Tibial nerve (tissue), 4 donors: ENCODE measurements around the gene E2F2. TPM values are rescaled to one million over a fixed set of nuclear protein-coding genes. Genes with fewer than 3 reads are reported as not detected.

Experiments used
- DNase-seq, 2 donors: peaks; one replicate each; pipeline ENCODE4 v3.0.0-alpha.2; 2019; ENCODE audit warnings: low spot score in 2 of 2
- H3K27ac ChIP-seq, 4 donors: fragments of 200-600 bp; sonication (generic) in 3 of 4; one replicate each; pipeline ENCODE4 v1.5.1; 2017 to 2019; ENCODE audit warnings: mild to moderate bottlenecking in 1 of 4
- H3K27me3 ChIP-seq, 2 donors: fragments of 200-600 bp; sonication (generic) in 1 of 2; one replicate each; pipeline versions ENCODE4 v1.5.1 to v1.6.0; 2017 to 2019
- H3K36me3 ChIP-seq, 3 donors: fragments of 200-600 bp; sonication (generic); one replicate each; pipeline ENCODE4 v1.5.1; 2018 to 2019
- H3K4me1 ChIP-seq, 4 donors: fragments of 200-600 bp; sonication (generic) in 3 of 4; one replicate each; pipeline ENCODE4 v1.5.1; 2017 to 2019
- H3K4me3 ChIP-seq, 4 donors: fragments of 200-600 bp; sonication (generic) in 3 of 4; one replicate each; pipeline ENCODE4 v1.5.1; 2017 to 2019; ENCODE audit warnings: mild to moderate bottlenecking in 1 of 4, moderate library complexity in 1 of 4
- H3K9me3 ChIP-seq, 4 donors: fragments of 200-600 bp; sonication (generic) in 3 of 4; one replicate each; pipeline ENCODE4 v1.5.1; 2017 to 2019
- EP300 ChIP-seq, 2 donors: sonication (generic); formaldehyde crosslinking; IDR thresholded peaks; one replicate each; pipeline ENCODE4 v1.6.1; 2017; ENCODE audit warnings: antibody characterized with exemption in 2 of 2, mild to moderate bottlenecking in 1 of 2
- POLR2A ChIP-seq, 2 donors: fragments of 450-650 bp; IDR thresholded peaks; one replicate each; pipeline ENCODE4 v1.6.1; 2017; ENCODE audit warnings: antibody characterized with exemption in 2 of 2, mild to moderate bottlenecking in 2 of 2, moderate library complexity in 2 of 2
- WGBS, 2 donors: methylation state at CpG; one replicate each; pipeline ENCODE4 v1.1.5; 2018; 5-methylcytosine and 5-hydroxymethylcytosine counted together
- total RNA-seq, 4 donors: library from RNA; depleted of rRNA; stranded (reverse); fragments of >200 nt; gene quantifications; one replicate each; pipeline ENCODE4 v1.1.0, GENCODE V29; 2016
- TF ChIP-seq, protein P1 (sequence below), 5 experiments: fragments of 200-600 bp in 3 of 5; fragments of 450-650 bp in 2 of 5; sonication (generic) in 3 of 5; IDR thresholded peaks; one replicate each; pipeline ENCODE4 v1.5.1; 2016 to 2019; ENCODE audit warnings: antibody characterized with exemption in 5 of 5, mild to moderate bottlenecking in 3 of 5, moderate library complexity in 2 of 5

The E2F2 gene
- total RNA-seq, 4 donors from 2014 or later = 0.20 to 0.30 (median 0.21) TPM; not detected in 1

DNA sequence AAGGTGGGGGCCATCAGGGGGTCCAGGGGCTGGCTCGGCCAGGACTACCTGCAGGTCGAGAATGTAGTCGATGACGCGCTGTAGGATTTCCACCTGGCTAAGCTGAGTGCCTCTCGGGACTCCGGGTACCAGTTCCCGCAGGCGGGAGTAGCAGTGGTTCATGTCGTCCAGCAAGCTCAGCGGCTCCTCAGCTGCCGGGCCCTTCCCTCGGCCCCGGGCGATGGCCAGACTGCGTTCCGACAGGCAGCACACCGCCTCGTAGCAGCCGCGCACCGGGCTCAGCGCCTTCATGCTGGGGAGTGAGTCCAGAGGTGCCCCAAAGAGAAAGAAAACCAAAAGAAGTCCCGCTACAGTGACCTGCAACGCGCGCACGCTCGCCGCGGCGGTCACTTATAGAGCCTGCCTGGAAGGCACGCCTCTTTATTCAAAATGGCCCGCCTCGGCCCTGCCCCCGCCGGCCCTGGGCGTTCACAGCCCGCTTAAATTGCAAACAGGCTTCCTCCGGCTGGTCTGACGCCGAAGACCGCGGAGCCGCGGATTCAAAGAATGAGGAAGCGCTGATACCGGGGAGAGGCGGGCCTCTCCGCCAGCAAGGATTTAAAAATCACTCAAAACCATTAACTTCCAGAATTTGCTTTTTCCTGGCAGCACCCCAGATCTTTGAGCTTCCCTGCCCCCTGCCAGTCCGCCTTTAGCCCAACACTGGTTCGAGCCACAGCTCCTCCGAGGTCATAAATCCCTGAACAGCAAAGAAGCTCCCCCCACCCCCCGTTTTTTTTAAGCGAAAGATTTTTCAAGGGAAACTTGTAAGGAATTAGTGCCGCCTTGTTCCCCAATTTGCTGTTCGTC lies 28.3 kb upstream of the E2F2 start, which contains the start of gene ID3:
TSS of gene ID3 (minus strand) at position 366 of the 849 bp plus-strand sequence. CDS start at position 291, 75 bp downstream.
- Histone ChIP-seq H3K36me3 (peaks cover 0 to 13% (median 0%) of the 10 kb centered on the region in 3 donors), H3K27ac (peak within 1 kb of the TSS; percentile 90 to 97 (median 96)), H3K27me3 (no peaks in the 10 kb centered on the region), H3K4me3 (peak within 1 kb of the TSS; percentile 79 to 93 (median 85)), H3K9me3 (no peaks in the 10 kb centered on the region), H3K4me1 (peaks cover 0 to 70% (median 53%) of the 10 kb centered on the region in 4 donors)
- WGBS, 2 donors = 0% methylated on average over 46 to 48 of the region's 57 CpGs
- peak; percentile 95 to 97 for DNase-seq
- TF ChIP-seq EP300 (IDR thresholded peaks at IDR 0.05) (peak; percentile 75 to 100), POLR2A (IDR thresholded peaks at IDR 0.05) (peak; percentile 97 to 99)
- TF ChIP-seq, protein P1, sequence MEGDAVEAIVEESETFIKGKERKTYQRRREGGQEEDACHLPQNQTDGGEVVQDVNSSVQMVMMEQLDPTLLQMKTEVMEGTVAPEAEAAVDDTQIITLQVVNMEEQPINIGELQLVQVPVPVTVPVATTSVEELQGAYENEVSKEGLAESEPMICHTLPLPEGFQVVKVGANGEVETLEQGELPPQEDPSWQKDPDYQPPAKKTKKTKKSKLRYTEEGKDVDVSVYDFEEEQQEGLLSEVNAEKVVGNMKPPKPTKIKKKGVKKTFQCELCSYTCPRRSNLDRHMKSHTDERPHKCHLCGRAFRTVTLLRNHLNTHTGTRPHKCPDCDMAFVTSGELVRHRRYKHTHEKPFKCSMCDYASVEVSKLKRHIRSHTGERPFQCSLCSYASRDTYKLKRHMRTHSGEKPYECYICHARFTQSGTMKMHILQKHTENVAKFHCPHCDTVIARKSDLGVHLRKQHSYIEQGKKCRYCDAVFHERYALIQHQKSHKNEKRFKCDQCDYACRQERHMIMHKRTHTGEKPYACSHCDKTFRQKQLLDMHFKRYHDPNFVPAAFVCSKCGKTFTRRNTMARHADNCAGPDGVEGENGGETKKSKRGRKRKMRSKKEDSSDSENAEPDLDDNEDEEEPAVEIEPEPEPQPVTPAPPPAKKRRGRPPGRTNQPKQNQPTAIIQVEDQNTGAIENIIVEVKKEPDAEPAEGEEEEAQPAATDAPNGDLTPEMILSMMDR (IDR thresholded peaks at IDR 0.05) = peak in 1 of 5 experiments; percentile 21

DNA sequence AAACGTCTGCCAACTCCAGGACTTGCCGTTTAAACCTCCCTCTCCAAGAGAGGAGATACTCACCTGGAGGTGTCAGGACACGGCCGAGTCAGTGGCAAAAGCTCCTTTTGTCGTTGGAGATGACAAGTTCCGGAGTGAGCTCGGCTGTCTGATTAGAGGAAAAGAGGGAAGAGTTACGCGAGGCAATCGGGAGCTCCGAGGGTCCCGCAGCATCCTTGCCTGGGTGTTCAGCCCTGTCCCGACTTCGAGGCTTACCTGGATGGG lies 27.8 kb upstream of the E2F2 start:
- peaks cover 0 to 13% (median 0%) of the 10 kb centered on the region in 3 donors for H3K36me3 ChIP-seq
- H3K9me3 ChIP-seq = no peaks in the 10 kb centered on the region
- WGBS, 2 donors = 0 to 1% methylated on average over 14 of the region's 14 CpGs
- DNase-seq = no peak
- peak overlapping the region; percentile 79 to 93 (median 85) for H3K4me3 ChIP-seq
- no peaks in the 10 kb centered on the region for H3K27me3 ChIP-seq
- TF ChIP-seq POLR2A (IDR thresholded peaks at IDR 0.05) (no peak), EP300 (IDR thresholded peaks at IDR 0.05) (no peak)
- TF ChIP-seq, protein P1 (IDR thresholded peaks at IDR 0.05) = no peak
- H3K4me1 ChIP-seq = peaks cover 0 to 70% (median 50%) of the 10 kb centered on the region in 4 donors
- H3K27ac ChIP-seq = peak overlapping the region; percentile 90 to 97 (median 96)

DNA sequence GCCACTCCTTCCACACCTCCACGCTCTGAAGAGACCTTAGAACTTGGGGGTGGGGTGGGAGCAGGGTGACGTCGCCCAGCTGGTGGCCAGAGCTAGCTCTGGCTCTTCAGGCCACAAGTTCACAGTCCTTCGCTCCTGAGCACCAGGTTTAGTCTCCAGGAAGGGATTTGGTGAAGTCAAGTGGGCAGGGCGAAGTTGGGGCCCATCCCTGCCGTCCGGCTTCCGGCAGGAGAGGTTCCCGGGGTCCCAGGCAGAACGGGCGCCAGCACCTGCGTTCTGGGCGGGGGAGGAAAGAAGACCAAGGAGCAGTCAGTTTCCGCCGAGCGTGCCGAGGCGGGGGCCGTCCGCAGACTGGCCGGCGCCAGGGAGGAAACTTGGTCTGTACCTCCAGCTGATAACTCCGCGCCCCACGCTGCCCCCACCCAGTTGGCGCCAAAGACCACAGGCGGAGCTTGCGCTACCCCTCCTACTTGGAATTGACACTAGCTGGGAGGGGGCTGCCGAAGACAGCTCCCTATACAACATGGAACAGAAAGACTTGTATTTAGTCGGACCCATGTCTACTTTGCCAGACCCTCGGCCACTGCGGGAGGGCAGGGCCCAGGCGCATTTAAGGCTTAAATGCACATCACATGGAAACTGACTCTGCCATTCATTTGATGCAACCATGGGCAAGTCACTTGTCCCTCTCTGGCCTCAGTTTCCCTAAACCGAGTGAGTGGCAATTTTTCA lies 27.3 kb upstream of the E2F2 start:
- Histone ChIP-seq H3K9me3 (no peaks in the 10 kb centered on the region), H3K27ac (peak overlapping the region; percentile 90 to 97 (median 96)), H3K4me3 (peak overlapping the region; percentile 79 to 93 (median 85)), H3K27me3 (no peaks in the 10 kb centered on the region), H3K4me1 (peaks cover 0 to 70% (median 47%) of the 10 kb centered on the region in 4 donors), H3K36me3 (peaks cover 0 to 13% (median 0%) of the 10 kb centered on the region in 3 donors)
- WGBS, 2 donors = 0 to 1% methylated on average over 32 to 34 of the region's 34 CpGs
- peak in 1 of 2 donors; percentile 30 for DNase-seq
- TF ChIP-seq, protein P1 (IDR thresholded peaks at IDR 0.05) = no peak
- TF ChIP-seq EP300 (IDR thresholded peaks at IDR 0.05) (peak in 1 of 2 donors; percentile 23), POLR2A (IDR thresholded peaks at IDR 0.05) (no peak)

DNA sequence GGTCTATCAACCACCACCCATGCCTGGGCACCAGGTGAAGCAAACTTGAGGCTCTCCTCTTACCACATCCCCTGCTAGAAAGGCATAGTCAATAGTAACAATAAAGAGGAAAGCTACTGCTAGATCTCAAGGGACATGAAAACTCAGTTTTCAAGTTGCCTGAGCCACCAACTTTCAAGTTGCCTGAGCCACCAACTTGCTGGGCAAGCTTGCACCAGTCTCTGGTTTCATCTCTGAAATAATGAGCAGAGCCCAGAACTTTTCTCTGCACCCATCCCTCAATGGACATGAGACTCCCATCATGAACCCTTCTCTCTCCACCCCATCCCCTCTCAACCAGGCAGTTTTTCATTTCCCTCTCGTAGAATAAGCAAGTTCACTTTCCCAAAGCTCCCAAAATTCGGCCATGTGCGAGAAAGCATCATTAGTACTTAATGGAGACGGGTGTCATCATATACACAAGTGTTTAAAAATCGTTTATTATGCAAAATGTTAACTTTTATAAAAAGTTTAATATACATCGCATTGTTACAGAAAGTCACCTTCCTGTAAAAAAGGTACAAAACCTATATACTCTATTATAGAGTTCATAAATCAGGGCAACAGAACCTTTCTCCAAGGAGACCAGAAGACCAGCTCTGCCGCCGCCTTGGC lies 26.6 kb upstream of the E2F2 start:
- Histone ChIP-seq H3K4me3 (peak overlapping the region; percentile 79 to 93 (median 85)), H3K36me3 (peaks cover 0 to 13% (median 0%) of the 10 kb centered on the region in 3 donors), H3K9me3 (no peaks in the 10 kb centered on the region), H3K27me3 (no peaks in the 10 kb centered on the region), H3K27ac (peak overlapping the region; percentile 90 to 97 (median 96)), H3K4me1 (peaks cover 0 to 66% (median 41%) of the 10 kb centered on the region in 4 donors)
- TF ChIP-seq EP300 (IDR thresholded peaks at IDR 0.05) (no peak), POLR2A (IDR thresholded peaks at IDR 0.05) (no peak)
- TF ChIP-seq, protein P1 (IDR thresholded peaks at IDR 0.05) = no peak
- WGBS, 2 donors = 16 to 20% methylated on average over 8 of the region's 8 CpGs
- no peak for DNase-seq
